Left colon (tissue), 2 donors: ENCODE results near the gene CEMIP2. TPM values are rescaled to one million over a fixed set of nuclear protein-coding genes. Genes with fewer than 3 reads are reported as not detected.

Experiments
- ATAC-seq: fragments of 200-7000 bp; cut with Tn5 transposase; one replicate; pipeline ENCODE4 v1.9.1; 2020; ENCODE audit warnings: mild to moderate bottlenecking, moderate library complexity
- DNase-seq, 2 donors: peaks; one replicate each; pipeline ENCODE4 v3.0.0-alpha.2; 2020
- intact Hi-C, 2 donors: fragments of 100-400 bp; cut with DNase I in 1 of 2; cut with micrococcal nuclease in 1 of 2; formaldehyde crosslinking; loops; one replicate each; pipeline versions ENCODE4 v1.11.2 to v1.14.0; 2022; cut with DNase I, micrococcal nuclease
- total RNA-seq, 2 donors: library from RNA; stranded (reverse); fragmentation: NEBNext Ultra II Directional; extraction: Animal tissue kit (Norgen Biotek cat#: 25700); gene quantifications; one replicate each; pipeline ENCODE4 v1.2.1, GENCODE V29; 2021
- donor health status: DM: no; HTN: no; CAD: no.
- donor health status: DM: yes; HTN: yes; CAD: no.

CEMIP2 gene
- total RNA-seq, 2 donors from 2014 or later = 97.7 to 106 TPM

- DNase-seq (peak; percentile 45 to 62), ATAC-seq (peak; percentile 92)
- intact Hi-C loops = no loop called here
These were observed 14.8 kb upstream of the CEMIP2 start for GRCh38 chr9:71783120-71783523.

- DNase-seq (no peak), ATAC-seq (no peak)
- intact Hi-C loops = no loop called here
These were observed 13.1 kb upstream of the CEMIP2 start for GRCh38 chr9:71781391-71781790.

GRCh38 chr9:71780953-71781352, 12.6 kb upstream of the CEMIP2 start:
- intact Hi-C loops = no loop called here
- ATAC-seq (no peak), DNase-seq (no peak)

- intact Hi-C loops = no loop called here
- ATAC-seq = no peak
These were observed 9.8 kb upstream of the CEMIP2 start for GRCh38 chr9:71778085-71778484.

GRCh38 chr9:71774920-71775319, 6.6 kb upstream of the CEMIP2 start:
- intact Hi-C loops = loop anchor here in 1 of 2 donors (5.0 kb wide), 1 partner anchor 173 kb away; no protein-coding TSS in a partner anchor
- ATAC-seq = no peak
- no peak for DNase-seq

More at GRCh38 chr9:71778085-71778484, 9.8 kb upstream of the CEMIP2 start:
- DNase-seq = no peak

GRCh38 chr9:71772726-71773125, 4.4 kb upstream of the CEMIP2 start:
- ATAC-seq (no peak), DNase-seq (no peak)
- intact Hi-C loops = loop anchor here in 1 of 2 donors (5.0 kb wide), 1 partner anchor 170 kb away; no protein-coding TSS in a partner anchor

GRCh38 chr9:71770170-71770569, 1.9 kb upstream of the CEMIP2 start:
- no peak for DNase-seq
- ATAC-seq = no peak
- intact Hi-C loops = loop anchor here in 1 of 2 donors (5.0 kb wide), 1 partner anchor 168 kb away; no protein-coding TSS in a partner anchor

GRCh38 chr9:71769175-71770161, 1.2 kb upstream of the CEMIP2 start:
- intact Hi-C loops = loop anchor here in 1 of 2 donors (5.0 kb wide), 1 partner anchor 167 kb away; no protein-coding TSS in a partner anchor
- ATAC-seq (peak; percentile 55), DNase-seq (peak; percentile 89 to 90)

- intact Hi-C loops = no loop called here
- DNase-seq (peak in 1 of 2 donors; percentile 59), ATAC-seq (no peak)
These were observed 464 bp downstream of the CEMIP2 start for GRCh38 chr9:71767776-71768321.

- peak in 1 of 2 donors; percentile 36 for DNase-seq
- intact Hi-C loops = no loop called here
- peak; percentile 43 for ATAC-seq
These were observed 1.0 kb downstream of the CEMIP2 start for GRCh38 chr9:71767163-71767775.

GRCh38 chr9:71766663-71767062, 1.6 kb downstream of the CEMIP2 start:
- ATAC-seq (peak; percentile 4), DNase-seq (no peak)
- intact Hi-C loops = no loop called here

GRCh38 chr9:71765693-71766092, 2.6 kb downstream of the CEMIP2 start:
- intact Hi-C loops = no loop called here
- DNase-seq (no peak), ATAC-seq (no peak)

GRCh38 chr9:71764891-71765290, 3.4 kb downstream of the CEMIP2 start:
- no peak for DNase-seq
- no peak for ATAC-seq
- intact Hi-C loops = no loop called here

- no peak for DNase-seq
- no peak for ATAC-seq
- intact Hi-C loops = no loop called here
These were observed 3.9 kb downstream of the CEMIP2 start for GRCh38 chr9:71764463-71764862.

GRCh38 chr9:71763832-71764231, 4.5 kb downstream of the CEMIP2 start:
- intact Hi-C loops = no loop called here
- ATAC-seq = no peak
- no peak for DNase-seq

GRCh38 chr9:71762900-71763653, 5.2 kb downstream of the CEMIP2 start:
- DNase-seq = no peak
- ATAC-seq = peak; percentile 25
- intact Hi-C loops = no loop called here

- ATAC-seq (peak; percentile 20), DNase-seq (no peak)
- intact Hi-C loops = no loop called here
These were observed 6.4 kb downstream of the CEMIP2 start for GRCh38 chr9:71761938-71762353.

GRCh38 chr9:71760901-71761300, 7.4 kb downstream of the CEMIP2 start:
- peak; percentile 48 for ATAC-seq
- peak in 1 of 2 donors; percentile 53 for DNase-seq
- intact Hi-C loops = no loop called here

- peak; percentile 77 for ATAC-seq
- intact Hi-C loops = no loop called here
- DNase-seq = no peak
These were observed 9.5 kb downstream of the CEMIP2 start for GRCh38 chr9:71758785-71759184.
